HepG2 (cell line): ENCODE results near the gene PHAX. TPM values are rescaled to one million over a fixed set of nuclear protein-coding genes. Genes with fewer than 3 reads are reported as not detected.
A peak's percentile ranks its signal among the peaks of the same experiment; 100 is the strongest.

Experiments used
- ATRX ChIP-seq: sonication (generic); formaldehyde crosslinking; IDR thresholded peaks from 2 replicates; pipeline ENCODE4 v1.4.0; 2020; ENCODE audit warnings: missing genetic modification reagents, borderline replicate concordance
- CEBPG ChIP-seq: IDR thresholded peaks from 2 replicates; pipeline ENCODE4 v1.6.1; 2016
- CREB1 ChIP-seq, 2 experiments: fragments of 450-650 bp in 1 of 2; IDR thresholded peaks; 2 replicates each; pipeline ENCODE4 v1.6.1; 2016 to 2017; ENCODE audit warnings: control low read depth in 1 of 2, mild to moderate bottlenecking in 1 of 2, missing compliant biosample characterization in 1 of 2, missing genetic modification characterization in 1 of 2
- FOXP1 ChIP-seq, 2 experiments: fragments of 450-650 bp in 1 of 2; IDR thresholded peaks; 2 replicates each; pipeline ENCODE4 v1.6.1; 2017 to 2018; ENCODE audit warnings: antibody characterized with exemption in 1 of 2
- GTF2F1 ChIP-seq: fragments of 150-350 bp; IDR thresholded peaks from 2 replicates; pipeline ENCODE4 v1.6.1; 2014; ENCODE audit warnings: low read length
- HNF4G ChIP-seq, 2 experiments: sonication (generic) in 1 of 2; formaldehyde crosslinking in 1 of 2; IDR thresholded peaks; 2 replicates each; pipeline versions ENCODE4 v1.4.0 to v1.6.1; 2011 to 2020; ENCODE audit warnings: borderline replicate concordance in 2 of 2, low read depth in 2 of 2, mild to moderate bottlenecking in 2 of 2, low read length in 1 of 2, missing genetic modification reagents in 1 of 2, moderate library complexity in 1 of 2
- MTF1 ChIP-seq: sonication (generic); formaldehyde crosslinking; IDR thresholded peaks from 2 replicates; pipeline ENCODE4 v1.5.0; 2020; ENCODE audit warnings: missing genetic modification reagents
- NFKB2 ChIP-seq: sonication (generic); formaldehyde crosslinking; IDR thresholded peaks from 2 replicates; pipeline ENCODE4 v1.4.0; 2020; ENCODE audit warnings: missing genetic modification reagents, borderline replicate concordance
- POLR2AphosphoS2 ChIP-seq: IDR thresholded peaks from 2 replicates; pipeline ENCODE4 v1.6.1; 2011; ENCODE audit warnings: low read depth, low read length, improper control_type of control experiment
- RFX5 ChIP-seq: IDR thresholded peaks from 2 replicates; pipeline ENCODE4 v1.6.1; 2011; ENCODE audit warnings: low read depth, low read length, improper control_type of control experiment
- SIN3B ChIP-seq: fragments of 150-350 bp; IDR thresholded peaks from 2 replicates; pipeline ENCODE4 v1.6.1; 2014; ENCODE audit warnings: low read length
- ZFAT ChIP-seq: sonication (generic); formaldehyde crosslinking; conservative IDR thresholded peaks from 2 replicates; pipeline ENCODE4 v1.8.1; 2023; ENCODE audit warnings: missing genetic modification reagents, inconsistent platforms
- ZKSCAN8 ChIP-seq: IDR thresholded peaks from 2 replicates; pipeline ENCODE4 v1.6.1; 2016; ENCODE audit warnings: borderline replicate concordance, missing genetic modification reagents, missing compliant biosample characterization
- ZNF790 ChIP-seq: sonication (generic); formaldehyde crosslinking; IDR thresholded peaks from 2 replicates; pipeline ENCODE4 v1.8.0; 2022; ENCODE audit warnings: missing genetic modification reagents, mild to moderate bottlenecking, borderline replicate concordance
- polyA plus RNA-seq, 8 experiments: library from polyadenylated mRNA; depleted of rRNA in 3 of 8; stranded (reverse) in 7 of 8; unstranded in 1 of 8; fragments of >200 nt; fragmentation: Illumina TruSeq in 4 of 8; extraction: Trizol in 4 of 8; gene quantifications; 2 replicates each; pipeline versions ENCODE4 v1.2.1 to v1.2.3, GENCODE V29; 2011 to 2016; ENCODE audit warnings: low read depth in 4 of 8, missing spikeins in 1 of 8, mixed read lengths in 1 of 8; ENCODE audit not compliant: insufficient read depth in 1 of 8
- total RNA-seq, 5 experiments: library from RNA; depleted of rRNA; stranded (reverse); fragments of >200 nt; fragmentation: Illumina TruSeq; extraction: Trizol; gene quantifications; 2 replicates each; pipeline ENCODE4 v1.2.3, GENCODE V29; 2016; ENCODE audit warnings: low read depth in 1 of 5
- TF ChIP-seq, protein P1 (sequence below): IDR thresholded peaks from 2 replicates; pipeline ENCODE4 v1.6.1; 2016; ENCODE audit warnings: missing compliant biosample characterization, missing genetic modification reagents, borderline replicate concordance
- TF ChIP-seq, protein P2 (sequence below): sonication (generic); formaldehyde crosslinking; IDR thresholded peaks from 2 replicates; pipeline ENCODE4 v1.5.1; 2020; ENCODE audit warnings: mild to moderate bottlenecking, missing genetic modification reagents, moderate library complexity
- TF ChIP-seq, protein P3 (sequence below): IDR thresholded peaks from 2 replicates; pipeline ENCODE4 v1.6.1; 2016; ENCODE audit warnings: control low read depth
- TF ChIP-seq, protein P4 (sequence below): sonication (generic); formaldehyde crosslinking; conservative IDR thresholded peaks from 2 replicates; pipeline ENCODE4 v1.8.0; 2022; ENCODE audit warnings: mild to moderate bottlenecking, moderate library complexity, missing genetic modification reagents

Gene PHAX
- total and polyA plus RNA-seq, 2 of the 13 experiments (the other 11 are each of a cell fraction or from before 2014, with no cell fraction given), result 20.0 to 59.7 TPM

DNA sequence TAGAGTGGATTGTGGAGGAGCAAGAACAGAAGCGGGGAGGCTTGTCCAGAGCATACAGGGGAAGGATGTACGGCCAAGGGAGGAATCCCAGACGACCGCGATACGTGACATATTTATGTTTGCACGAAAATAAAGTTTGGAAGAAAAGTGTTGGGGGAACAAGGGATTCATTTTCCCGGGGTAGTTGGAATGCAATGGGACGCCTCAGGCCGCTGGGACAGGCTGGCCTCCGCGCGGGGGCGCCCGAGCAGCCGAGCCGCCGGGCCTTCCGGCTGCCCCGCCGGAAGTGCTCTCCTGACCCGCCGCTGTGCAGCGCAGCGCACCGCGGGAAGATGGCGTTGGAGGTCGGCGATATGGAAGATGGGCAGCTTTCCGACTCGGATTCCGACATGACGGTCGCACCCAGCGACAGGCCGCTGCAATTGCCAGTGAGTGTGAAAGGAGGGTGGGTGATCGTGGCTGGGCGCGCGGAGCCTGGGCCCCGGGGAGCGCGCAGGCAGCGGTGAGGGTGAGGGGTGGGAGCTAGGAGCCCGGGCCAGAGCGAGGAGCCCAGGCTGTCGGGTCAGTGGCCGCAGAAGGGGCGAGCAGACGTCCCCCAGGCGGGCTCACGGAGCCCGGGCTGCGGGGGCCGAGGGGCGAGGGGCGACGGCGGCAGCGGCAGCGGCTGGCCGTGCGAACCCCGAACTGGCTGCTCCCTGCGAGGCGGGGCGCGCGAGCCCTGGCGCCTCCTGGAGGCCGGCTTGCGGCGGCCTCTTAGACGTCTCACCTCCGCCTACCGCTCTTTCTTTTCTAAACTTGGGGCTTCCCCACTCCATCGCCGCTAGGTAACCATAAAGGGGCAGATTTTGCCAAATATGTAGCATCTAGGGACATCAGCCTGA, at the start of gene PHAX (continued):
- TF ChIP-seq, protein P1, sequence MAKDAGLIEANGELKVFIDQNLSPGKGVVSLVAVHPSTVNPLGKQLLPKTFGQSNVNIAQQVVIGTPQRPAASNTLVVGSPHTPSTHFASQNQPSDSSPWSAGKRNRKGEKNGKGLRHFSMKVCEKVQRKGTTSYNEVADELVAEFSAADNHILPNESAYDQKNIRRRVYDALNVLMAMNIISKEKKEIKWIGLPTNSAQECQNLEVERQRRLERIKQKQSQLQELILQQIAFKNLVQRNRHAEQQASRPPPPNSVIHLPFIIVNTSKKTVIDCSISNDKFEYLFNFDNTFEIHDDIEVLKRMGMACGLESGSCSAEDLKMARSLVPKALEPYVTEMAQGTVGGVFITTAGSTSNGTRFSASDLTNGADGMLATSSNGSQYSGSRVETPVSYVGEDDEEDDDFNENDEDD, result peak; percentile 74; the same call in 1 of the 2 replicates
- TF ChIP-seq FOXP1 (IDR thresholded peaks at IDR 0.05) (no peak), FOXP1 (CRISPR knock-in tag; IDR thresholded peaks at IDR 0.05) (no peak), GTF2F1 (no peak), CREB1 (IDR thresholded peaks at IDR 0.05) (no peak), CREB1 (CRISPR knock-in tag; IDR thresholded peaks at IDR 0.05) (no peak), ZNF790 (CRISPR knock-in tag) (peak; percentile 38; the same call in 1 of the 2 replicates), RFX5 (no peak), POLR2AphosphoS2 (no peak), CEBPG (peak; percentile 31; the same call in 1 of the 2 replicates), ATRX (CRISPR knock-in tag) (no peak), NFKB2 (CRISPR knock-in tag) (peak; percentile 86; the same call in 1 of the 2 replicates), ZKSCAN8 (CRISPR knock-in tag) (no peak), SIN3B (peak; percentile 57; the same call in 1 of the 2 replicates), HNF4G (IDR thresholded peaks at IDR 0.05; ENCODE audit: borderline replicate concordance, low read depth, low read length) (0 out of 2 replicates have a peak, but pooled peaks have one; percentile 10), HNF4G (CRISPR knock-in tag; IDR thresholded peaks at IDR 0.05; ENCODE audit: borderline replicate concordance, low read depth) (peak; percentile 54; the same call in 1 of the 2 replicates), ZFAT (CRISPR knock-in tag) (no peak), MTF1 (no peak)
- TF ChIP-seq, protein P2, sequence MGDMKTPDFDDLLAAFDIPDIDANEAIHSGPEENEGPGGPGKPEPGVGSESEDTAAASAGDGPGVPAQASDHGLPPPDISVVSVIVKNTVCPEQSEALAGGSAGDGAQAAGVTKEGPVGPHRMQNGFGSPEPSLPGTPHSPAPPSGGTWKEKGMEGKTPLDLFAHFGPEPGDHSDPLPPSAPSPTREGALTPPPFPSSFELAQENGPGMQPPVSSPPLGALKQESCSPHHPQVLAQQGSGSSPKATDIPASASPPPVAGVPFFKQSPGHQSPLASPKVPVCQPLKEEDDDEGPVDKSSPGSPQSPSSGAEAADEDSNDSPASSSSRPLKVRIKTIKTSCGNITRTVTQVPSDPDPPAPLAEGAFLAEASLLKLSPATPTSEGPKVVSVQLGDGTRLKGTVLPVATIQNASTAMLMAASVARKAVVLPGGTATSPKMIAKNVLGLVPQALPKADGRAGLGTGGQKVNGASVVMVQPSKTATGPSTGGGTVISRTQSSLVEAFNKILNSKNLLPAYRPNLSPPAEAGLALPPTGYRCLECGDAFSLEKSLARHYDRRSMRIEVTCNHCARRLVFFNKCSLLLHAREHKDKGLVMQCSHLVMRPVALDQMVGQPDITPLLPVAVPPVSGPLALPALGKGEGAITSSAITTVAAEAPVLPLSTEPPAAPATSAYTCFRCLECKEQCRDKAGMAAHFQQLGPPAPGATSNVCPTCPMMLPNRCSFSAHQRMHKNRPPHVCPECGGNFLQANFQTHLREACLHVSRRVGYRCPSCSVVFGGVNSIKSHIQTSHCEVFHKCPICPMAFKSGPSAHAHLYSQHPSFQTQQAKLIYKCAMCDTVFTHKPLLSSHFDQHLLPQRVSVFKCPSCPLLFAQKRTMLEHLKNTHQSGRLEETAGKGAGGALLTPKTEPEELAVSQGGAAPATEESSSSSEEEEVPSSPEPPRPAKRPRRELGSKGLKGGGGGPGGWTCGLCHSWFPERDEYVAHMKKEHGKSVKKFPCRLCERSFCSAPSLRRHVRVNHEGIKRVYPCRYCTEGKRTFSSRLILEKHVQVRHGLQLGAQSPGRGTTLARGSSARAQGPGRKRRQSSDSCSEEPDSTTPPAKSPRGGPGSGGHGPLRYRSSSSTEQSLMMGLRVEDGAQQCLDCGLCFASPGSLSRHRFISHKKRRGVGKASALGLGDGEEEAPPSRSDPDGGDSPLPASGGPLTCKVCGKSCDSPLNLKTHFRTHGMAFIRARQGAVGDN, result peak; percentile 90
- TF ChIP-seq, protein P3, sequence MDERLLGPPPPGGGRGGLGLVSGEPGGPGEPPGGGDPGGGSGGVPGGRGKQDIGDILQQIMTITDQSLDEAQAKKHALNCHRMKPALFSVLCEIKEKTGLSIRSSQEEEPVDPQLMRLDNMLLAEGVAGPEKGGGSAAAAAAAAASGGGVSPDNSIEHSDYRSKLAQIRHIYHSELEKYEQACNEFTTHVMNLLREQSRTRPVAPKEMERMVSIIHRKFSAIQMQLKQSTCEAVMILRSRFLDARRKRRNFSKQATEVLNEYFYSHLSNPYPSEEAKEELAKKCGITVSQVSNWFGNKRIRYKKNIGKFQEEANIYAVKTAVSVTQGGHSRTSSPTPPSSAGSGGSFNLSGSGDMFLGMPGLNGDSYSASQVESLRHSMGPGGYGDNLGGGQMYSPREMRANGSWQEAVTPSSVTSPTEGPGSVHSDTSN, result no peak
- TF ChIP-seq, protein P4, sequence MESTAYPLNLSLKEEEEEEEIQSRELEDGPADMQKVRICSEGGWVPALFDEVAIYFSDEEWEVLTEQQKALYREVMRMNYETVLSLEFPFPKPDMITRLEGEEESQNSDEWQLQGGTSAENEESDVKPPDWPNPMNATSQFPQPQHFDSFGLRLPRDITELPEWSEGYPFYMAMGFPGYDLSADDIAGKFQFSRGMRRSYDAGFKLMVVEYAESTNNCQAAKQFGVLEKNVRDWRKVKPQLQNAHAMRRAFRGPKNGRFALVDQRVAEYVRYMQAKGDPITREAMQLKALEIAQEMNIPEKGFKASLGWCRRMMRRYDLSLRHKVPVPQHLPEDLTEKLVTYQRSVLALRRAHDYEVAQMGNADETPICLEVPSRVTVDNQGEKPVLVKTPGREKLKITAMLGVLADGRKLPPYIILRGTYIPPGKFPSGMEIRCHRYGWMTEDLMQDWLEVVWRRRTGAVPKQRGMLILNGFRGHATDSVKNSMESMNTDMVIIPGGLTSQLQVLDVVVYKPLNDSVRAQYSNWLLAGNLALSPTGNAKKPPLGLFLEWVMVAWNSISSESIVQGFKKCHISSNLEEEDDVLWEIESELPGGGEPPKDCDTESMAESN (CRISPR knock-in tag), result peak; percentile 86
